GM21737 (cell line): ENCODE data around the gene ARL8B.

Experiments used
- ATAC-seq: cut with Tn5 transposase; IDR thresholded peaks from one replicate; pipeline ENCODE4 v1.9.1; 2021; ENCODE audit warnings: mild to moderate bottlenecking, moderate library complexity; ENCODE audit not compliant: unreplicated experiment

Gene ARL8B

DNA sequence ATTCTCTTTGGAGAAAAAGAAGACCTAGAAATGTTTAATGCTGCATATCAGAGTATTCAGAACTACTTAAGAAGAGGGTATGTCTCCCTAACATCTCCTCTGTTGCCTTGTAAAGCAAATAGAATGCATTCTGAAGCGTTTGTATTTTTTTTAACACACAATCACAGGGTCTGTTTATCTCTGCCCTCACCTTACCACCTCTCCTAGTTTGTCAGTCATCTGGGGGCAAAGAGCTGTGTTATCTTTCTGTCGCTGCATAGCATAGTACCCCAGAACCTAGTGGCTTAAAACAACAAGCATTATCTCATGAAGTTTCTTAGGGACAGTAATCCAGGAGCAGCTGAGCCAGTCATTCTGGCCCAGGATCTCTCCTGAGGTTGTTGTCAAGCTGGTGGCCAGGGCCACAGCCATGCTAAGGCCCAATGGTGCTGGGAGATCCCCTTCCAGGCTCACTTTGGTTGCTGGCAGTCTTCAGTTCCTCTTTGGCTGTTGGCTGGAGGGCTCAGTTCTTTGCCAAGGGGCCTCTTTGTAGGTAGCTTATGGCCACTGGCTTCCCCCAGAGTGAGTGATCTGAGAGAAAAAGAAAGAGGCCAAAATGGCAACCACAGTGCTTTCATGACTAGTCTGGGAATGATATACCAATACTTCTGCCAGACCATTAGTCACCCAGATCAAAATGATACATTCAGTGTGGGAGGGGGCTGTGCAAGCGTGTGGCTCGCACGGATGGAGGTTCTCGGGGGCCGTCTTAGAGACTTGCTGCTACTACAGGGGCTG, 83.3 kb downstream of the ARL8B start:
- ATAC-seq = peak; percentile 97

DNA sequence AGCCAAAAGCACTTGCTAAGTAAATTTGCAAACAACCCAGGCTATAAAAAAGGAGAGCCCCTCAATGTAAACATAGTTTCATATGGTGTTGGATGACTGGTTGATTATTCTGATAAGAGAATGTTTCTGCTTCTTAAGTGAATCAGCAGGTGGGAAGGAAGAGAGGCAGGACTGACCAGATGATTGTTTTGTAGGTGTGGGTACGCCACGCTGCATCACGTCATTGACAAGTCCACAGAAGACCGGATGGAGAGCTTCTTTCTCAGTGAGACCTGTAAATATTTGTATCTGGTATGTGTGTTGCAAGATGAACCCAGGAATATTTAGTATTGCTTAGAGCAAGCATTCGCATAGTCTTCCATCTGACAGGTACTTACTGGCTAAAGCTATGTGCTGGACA, 88.8 kb downstream of the ARL8B start:
- no peak for ATAC-seq

DNA sequence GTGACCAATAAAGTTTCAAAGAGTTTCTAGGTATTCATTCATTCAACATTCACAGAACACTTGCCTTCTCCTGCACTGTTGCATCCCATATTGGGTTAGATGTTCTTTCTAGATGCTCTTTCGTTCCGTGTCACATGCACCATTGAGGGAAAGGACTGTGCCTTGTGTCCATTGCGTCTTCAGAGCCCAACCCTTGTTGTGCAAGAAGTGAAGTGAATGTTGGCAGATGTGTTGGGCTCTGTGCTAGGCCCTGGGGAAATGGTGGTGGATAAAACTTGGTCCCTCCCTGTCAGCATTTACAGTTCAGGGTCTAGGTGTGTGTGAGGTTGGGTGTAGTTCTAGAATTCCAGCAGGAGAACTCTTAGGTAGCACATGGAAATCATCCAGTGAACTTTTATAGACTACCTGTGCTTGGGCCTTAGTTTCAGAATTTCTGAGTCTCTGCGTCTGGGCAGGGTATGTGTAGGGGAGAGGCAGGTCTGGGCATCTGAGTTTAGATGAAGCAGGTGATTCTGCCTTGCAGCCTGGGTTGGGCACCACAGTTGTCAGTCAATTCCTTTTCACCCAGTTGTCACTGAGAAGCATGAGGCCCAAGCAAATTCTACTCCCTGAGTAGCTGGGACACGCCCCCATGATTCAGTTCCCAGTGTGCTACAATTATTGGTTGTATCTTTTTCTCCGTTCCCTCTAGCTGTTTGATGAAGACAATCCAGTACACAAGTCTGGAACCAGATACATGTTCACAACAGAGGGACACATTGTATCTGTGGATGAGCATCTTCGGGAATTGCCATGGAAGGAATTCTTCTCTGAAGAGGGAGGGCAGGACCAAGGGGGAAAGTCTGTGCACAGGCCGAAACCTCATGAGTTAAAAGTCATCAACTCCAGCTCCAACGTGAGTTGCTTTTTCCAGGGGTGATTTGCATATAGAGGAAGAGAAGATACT, 90.8 kb downstream of the ARL8B start:
- ATAC-seq = no peak

DNA sequence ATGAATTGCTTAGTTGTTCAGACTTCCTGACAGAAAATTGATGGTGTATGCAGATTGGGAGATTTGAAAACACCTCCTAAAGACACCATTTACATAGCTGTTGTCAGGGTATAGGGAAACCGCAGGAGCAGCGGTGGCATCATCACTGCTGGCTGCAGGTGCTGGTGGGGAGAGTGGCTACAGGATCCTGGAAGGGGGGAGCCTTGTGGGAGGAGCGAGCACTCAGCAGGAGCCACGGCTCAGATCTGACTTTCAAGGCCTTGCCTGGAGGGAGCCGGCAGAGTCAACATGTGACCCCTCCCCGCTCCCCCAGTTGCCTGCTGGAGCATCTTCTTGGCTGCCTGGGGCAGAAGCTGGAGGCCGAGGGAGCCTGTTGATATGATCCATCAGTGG, 91.5 kb downstream of the ARL8B start:
- ATAC-seq = no peak

DNA sequence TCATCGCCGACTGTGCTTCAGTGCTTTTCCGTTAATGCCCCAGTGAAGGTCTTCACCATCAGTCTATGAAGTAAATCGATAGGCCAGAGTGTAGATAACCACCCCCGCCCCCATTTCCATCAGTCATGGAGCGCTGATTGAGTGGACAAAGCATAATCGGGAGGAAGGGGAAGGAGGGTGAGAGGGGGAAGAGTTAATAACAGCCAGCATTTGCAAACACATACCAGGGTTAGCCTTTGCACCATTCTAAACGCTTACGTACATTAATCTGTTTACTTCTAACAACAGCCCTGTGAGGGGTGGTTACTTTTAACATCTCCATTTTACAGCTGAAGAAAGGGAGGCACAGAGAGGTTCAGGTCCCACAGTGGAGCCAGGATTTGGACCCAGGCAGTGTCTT, 92.3 kb downstream of the ARL8B start:
- no peak for ATAC-seq

DNA sequence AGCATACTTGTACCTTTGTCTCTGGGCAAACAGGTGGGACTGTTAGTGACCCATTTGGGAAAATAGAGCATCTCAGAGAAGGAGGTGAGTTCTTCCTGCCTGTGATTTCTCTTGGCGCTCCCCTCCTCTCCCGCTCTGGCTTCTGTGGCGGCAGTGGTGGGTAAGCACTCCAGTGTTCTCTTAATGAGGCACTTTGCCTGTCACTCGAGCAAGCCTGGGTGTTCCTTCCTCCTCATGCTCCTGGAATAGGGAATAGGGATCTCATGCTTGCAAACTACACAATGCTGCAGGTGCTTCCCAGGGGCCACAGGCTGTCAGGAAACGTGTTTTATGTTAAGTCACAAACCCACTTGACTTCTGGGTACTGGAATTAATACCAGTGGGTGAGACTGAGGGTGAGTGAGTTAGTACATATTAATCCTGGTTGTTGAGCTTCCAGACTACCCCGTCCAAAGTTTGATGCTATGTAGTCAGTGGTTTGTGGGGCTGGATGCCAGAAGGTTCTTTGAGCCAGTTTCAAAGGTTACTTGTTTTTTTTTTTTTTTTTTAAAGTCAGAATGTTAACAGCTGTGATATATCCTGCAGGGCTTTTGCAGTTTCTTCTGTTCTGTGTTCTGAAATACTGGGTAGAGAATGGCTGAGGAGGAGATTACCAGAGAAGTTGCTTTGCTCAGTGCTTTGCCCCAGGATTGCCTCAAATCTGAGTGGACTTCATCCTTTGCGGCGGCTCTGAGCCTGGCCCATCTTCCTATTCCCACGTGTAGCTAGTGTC, 95.9 kb downstream of the ARL8B start:
- no peak for ATAC-seq

DNA sequence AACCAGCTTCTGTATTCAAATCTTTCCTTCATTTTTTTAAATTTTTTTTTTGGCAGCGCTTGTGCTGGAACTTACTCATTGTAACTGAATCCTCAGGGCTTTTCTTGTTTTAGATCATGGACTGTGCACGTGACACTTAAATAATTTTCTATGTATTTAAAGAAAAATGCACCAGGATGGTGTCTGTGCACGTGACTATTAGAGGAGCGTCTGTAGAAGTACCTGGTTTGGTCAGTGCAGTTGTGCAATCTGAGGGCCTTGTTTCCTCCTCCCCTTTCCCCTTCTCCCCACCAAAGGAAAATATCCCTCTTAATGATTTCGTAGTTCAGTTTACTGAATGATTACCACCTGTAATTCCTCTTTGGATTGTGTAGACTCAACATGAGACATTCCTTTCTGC, 96.7 kb downstream of the ARL8B start:
- no peak for ATAC-seq

DNA sequence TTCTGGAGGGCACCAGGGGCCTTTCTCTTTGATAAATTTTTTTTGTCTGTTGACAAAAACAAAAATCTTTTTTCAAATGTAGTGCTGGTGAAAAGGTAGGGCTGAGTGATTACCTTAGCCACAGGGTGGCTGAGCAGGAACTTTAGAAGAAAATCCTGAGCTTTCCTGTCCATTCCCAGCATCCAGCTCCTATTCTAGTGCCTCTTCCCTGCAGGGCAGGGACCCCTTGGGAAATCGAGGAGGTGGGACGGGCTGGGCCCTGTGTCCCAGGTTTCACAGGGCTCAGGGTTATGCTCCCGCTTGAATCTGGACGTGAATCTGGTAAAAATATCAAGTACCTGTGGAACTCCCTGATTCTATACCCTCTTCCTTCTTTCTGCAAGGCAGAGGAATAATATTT, 97.1 kb downstream of the ARL8B start:
- ATAC-seq = no peak

DNA sequence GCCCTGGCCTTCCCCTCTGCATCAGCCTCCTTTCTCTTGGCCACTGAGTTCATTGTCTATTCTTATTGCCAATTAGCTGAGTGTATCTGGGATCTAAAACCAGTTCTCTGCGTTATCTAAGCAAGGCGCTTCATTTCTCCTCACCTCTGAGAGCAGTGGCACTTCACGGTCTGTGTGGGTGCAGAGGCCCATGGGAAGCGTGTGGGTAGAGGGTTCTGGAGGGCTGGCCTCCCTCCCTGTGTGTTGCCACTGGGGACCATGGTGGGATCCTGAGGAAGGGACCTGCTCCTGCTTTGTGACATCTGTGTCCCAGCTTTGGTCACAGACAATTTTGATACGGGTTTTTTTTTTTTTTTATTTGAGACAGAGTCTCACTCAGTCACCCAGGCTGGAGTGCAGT, 98.1 kb downstream of the ARL8B start:
- ATAC-seq = no peak

DNA sequence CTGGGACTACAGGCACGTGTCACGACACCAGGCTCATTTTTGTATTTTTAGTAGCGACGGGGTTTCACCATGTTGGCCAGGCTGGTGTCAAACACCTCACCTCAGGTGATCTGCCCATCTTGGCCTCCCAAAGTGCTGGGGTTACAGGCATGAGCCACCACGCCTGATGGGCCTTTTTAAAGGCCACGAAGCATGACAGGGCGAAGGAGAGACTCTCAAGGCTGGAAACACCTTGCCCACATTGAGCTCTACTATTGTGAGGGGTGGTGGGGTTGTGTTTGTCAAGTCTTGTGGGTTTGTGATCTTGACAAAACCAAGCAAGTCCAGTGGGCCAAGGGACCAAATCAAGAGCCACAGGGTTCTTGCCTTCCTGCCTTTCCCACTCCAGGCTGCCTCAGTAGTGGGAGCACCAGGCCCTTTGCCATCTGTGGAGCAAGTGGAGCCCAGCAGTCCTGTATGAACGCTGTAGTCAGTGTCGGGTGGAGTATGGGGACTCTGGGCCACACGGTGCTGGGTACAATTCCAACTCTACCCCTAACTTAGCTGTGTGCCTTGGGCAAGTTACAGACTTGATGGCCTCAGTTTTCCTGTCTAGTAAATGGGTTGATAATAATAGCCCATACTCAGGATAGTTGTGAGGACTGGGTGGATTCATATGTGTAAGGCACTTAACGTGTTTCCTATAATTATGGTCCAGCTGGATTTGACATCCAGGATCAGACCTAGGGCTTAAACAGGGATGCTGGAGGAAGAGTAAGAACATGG, 98.8 kb downstream of the ARL8B start:
- no peak for ATAC-seq

DNA sequence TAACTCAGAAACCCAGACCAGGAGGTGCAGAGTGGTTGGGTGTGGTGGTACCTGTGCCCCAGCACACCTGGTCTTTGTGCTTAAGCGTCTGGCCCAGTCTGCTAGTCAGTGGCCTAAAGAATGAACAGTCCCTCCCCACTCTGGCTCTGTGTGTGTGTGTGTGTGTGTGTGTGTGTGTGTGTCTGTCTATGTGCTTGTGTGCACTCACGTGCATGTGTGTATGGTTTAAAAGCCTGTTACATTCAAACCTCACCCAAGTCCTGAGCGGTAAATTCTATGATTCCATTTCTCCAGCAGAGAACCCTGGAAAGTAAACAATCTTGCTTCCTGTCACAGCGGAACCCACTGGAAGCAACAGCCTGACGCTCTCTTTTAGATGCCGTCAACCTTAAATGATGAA, 99.6 kb downstream of the ARL8B start:
- no peak for ATAC-seq

DNA sequence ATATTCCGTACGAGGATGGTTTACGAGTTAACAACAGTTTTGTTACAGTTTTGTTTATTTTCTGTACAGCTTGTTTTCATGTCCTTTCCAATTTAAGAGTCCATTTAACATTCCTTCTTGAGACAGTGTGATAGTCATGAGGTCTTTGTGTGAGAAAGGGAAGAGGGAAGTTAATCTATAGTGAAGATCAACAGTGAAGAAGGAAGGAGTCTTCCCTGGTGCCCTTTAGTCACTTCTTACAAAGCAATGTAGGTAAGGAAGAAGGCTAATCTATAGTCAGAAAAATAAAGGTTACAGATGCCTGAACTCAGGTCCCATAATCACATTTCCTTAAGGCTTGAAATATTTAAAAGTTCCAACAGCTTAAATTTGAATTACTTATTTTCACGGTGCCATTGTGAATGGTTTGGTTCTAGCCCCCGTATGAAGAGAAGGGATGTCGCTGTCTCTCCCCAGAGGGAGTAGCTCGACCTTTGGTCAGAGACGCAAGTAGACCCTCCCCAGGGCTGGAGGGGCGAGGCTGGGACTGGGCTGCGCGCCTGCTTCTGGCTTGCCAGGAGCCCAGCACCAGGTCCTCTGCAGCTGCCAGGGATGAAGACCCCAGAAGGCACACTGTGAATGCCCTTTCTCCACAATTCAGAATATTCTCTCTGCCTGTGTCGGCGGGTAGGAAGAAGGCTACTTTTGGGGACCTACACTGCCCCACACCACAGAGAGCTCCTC, 100.4 kb downstream of the ARL8B start:
- ATAC-seq = no peak

DNA sequence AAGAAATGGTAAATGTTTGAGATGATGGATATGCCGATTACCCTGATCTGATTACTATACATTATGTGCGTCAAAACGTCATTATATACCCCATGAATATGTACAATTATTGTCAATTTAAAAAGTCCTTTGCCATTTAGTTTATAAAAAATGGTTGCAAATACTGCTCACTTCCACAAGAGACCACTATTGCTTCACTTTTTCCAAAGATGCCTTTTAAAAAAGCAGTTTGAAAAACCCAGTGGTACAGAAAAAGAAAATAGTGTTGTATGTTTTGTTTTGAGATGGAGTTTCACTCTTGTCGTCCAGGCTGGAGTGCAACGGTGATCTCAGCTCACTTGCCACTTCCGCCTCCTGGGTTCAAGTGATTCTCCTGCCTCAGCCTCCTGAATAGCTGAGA, 104.7 kb downstream of the ARL8B start:
- no peak for ATAC-seq

DNA sequence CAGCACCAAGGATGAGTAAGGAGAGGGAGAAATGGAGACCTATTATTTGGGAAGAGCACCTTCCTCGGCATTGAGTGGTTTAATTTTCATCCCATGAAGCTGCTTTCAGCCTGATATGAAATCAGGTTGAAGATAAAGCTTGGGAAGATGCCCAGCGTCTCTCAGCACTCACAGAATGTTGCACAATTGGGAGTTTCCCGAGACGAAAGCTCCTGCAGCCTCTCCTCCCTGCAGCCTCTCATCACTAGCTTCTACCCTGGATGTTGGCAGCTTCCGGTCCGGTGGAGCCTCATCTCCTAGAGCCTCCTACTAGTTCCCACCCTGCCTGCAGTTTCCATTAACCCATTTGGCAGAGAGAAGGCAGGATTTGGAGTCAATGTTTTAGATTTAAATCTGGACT, 105.7 kb downstream of the ARL8B start:
- no peak for ATAC-seq

DNA sequence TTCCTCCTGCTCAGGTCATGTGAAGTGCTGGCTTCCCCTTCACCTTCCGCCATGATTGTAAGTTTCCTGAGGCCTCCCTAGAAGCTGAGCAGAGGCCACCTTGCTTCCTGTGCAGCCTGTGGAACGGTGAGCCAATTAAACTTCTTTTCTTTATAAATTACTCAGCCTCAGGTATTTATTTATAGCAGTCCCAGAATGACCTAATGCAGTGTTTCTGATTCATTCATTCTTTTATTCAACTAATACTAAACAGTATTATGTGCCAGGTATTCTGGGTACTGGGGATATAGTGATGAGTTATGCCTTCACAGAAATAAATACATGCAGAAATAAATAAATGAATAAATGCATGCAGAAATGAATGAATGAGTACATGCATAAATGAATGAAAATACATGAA, 107.3 kb downstream of the ARL8B start:
- no peak for ATAC-seq
